Brain microvascular endothelial cell (primary cell): ENCODE measurements around the gene CBFA2T3.

Experiments used
- DNase-seq: peaks from one replicate; pipeline ENCODE4 v3.0.0-alpha.2; 2020
- H3K27ac ChIP-seq: fragments of 250-450 bp; sonication (Bioruptor Pico); 2 replicates; pipeline ENCODE4 v1.5.1; 2020; ENCODE audit warnings: mild to moderate bottlenecking, moderate library complexity
- H3K27me3 ChIP-seq: fragments of 250-450 bp; sonication (Bioruptor Pico); replicated peaks from 2 replicates; pipeline ENCODE4 v1.5.1; 2020; ENCODE audit warnings: mild to moderate bottlenecking
- H3K36me3 ChIP-seq: fragments of 250-450 bp; sonication (Bioruptor Pico); replicated peaks from 2 replicates; pipeline ENCODE4 v1.5.1; 2020; ENCODE audit warnings: mild to moderate bottlenecking
- H3K4me3 ChIP-seq: 2 replicates; pipeline ENCODE4 v1.5.1; 2011; ENCODE audit warnings: low read depth, mild to moderate bottlenecking, control low read depth, low read length, moderate library complexity
- in situ Hi-C: cut with HindIII; loops from 2 replicates; pipeline ENCODE4 v1.10.0; 2017; ENCODE audit warnings: low sequenced_read_pairs, low pct_ligation_motif_present
- TF ChIP-seq, protein P1 (sequence below): IDR thresholded peaks from 2 replicates; pipeline ENCODE4 v1.5.1; 2011; ENCODE audit warnings: low read depth, mild to moderate bottlenecking, moderate library complexity, low read length, control low read depth, inconsistent platforms; ENCODE audit errors: missing control alignments

Gene CBFA2T3

DNA sequence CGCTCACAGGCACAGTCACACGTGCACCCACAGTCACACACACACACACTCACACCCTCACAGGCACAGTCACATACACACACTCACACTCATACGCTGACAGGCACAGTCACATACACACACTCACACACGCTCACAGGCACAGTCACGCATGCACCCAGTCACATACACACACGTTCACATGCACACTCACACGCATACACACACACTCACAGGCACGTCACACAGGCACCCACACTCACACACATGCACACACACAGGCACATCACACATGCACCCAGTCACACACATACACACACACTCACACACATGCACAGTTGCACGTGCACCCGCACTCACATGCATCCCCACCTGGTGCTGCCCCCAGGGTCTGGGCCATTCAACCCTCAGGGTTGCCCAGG lies 46.1 kb upstream of the CBFA2T3 start:
- in situ Hi-C loops, result no loop called here
- H3K36me3 ChIP-seq, result no peaks in the 10 kb centered on the region
- no peak overlapping the region for H3K27ac ChIP-seq
- no peaks in the 10 kb centered on the region for H3K27me3 ChIP-seq
- no peak for DNase-seq
- TF ChIP-seq, protein P1, sequence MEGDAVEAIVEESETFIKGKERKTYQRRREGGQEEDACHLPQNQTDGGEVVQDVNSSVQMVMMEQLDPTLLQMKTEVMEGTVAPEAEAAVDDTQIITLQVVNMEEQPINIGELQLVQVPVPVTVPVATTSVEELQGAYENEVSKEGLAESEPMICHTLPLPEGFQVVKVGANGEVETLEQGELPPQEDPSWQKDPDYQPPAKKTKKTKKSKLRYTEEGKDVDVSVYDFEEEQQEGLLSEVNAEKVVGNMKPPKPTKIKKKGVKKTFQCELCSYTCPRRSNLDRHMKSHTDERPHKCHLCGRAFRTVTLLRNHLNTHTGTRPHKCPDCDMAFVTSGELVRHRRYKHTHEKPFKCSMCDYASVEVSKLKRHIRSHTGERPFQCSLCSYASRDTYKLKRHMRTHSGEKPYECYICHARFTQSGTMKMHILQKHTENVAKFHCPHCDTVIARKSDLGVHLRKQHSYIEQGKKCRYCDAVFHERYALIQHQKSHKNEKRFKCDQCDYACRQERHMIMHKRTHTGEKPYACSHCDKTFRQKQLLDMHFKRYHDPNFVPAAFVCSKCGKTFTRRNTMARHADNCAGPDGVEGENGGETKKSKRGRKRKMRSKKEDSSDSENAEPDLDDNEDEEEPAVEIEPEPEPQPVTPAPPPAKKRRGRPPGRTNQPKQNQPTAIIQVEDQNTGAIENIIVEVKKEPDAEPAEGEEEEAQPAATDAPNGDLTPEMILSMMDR, result no peak
- no peak overlapping the region for H3K4me3 ChIP-seq

DNA sequence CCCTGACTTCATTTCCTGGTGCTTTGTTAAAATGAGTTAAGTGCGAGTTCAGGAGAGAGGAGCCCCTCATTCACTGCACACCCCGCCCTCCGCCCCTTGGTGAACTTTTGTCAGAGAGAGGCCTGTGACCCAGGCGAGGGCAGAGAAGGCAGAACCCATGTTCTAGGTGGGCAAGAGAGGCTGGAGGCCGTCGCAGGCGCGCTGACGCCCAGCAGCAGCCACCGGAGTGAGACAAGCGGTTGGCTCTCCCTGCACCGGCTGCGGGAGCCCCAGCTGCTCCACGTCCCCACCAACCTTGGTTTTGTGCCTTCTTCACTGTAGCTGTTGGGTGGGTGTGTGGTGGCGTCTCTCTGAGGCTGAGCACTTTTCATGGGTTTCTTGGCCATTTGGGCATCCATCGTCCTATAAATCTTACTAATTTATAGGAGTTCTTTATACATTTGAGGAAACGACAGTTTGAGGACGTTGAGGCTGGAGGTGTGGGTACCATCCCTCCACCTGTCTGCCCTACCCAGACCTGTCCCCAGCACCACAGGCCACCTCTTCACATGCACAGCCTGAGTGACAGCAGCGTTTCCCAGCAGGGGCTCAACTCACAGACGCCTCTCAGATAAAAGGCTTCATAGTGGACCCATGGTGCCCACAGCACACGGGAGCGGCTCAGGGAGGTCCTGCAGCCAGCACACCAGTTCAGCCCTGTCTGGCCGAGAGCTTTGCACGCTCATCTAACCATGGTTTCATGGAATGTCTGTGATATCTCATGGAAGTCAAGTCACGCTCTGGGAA lies 45.2 kb upstream of the CBFA2T3 start:
- Histone ChIP-seq H3K36me3 (no peaks in the 10 kb centered on the region), H3K27me3 (no peaks in the 10 kb centered on the region), H3K4me3 (no peak overlapping the region), H3K27ac (no peak overlapping the region)
- TF ChIP-seq, protein P1, result no peak
- DNase-seq, result no peak
- in situ Hi-C loops, result no loop called here

DNA sequence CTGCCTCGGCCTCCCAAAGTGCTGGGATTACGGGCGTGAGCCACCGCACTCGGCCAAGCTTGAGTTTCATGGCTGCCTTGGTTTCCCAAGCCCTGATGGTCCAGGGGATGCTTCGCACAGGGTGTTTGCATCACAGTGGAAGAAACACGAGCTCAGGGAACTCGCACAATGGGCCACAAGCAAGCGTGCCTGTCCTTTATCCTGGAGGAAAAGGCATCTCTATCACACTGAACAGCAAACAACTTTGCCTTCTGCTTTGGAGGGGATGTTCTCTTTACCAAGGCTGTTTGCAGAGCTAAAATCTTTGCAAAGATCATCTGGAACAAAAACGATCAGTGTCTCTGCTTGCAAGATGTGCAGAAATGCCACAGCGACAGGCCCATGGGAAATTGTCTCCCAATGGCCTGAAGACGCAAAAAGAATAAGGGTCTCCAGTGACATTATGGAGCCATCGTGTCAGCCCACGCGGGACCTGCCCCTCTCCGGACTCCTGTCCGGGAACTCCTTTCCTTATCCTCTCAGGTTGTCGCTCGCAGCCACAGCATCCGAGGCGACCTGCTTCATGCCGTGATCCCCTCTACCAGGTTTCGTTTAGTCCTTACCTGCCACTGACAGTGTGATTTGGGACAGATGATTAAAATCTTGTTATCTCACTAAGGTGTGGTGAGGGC lies 44.1 kb upstream of the CBFA2T3 start:
- H3K27me3 ChIP-seq, result no peaks in the 10 kb centered on the region

DNA sequence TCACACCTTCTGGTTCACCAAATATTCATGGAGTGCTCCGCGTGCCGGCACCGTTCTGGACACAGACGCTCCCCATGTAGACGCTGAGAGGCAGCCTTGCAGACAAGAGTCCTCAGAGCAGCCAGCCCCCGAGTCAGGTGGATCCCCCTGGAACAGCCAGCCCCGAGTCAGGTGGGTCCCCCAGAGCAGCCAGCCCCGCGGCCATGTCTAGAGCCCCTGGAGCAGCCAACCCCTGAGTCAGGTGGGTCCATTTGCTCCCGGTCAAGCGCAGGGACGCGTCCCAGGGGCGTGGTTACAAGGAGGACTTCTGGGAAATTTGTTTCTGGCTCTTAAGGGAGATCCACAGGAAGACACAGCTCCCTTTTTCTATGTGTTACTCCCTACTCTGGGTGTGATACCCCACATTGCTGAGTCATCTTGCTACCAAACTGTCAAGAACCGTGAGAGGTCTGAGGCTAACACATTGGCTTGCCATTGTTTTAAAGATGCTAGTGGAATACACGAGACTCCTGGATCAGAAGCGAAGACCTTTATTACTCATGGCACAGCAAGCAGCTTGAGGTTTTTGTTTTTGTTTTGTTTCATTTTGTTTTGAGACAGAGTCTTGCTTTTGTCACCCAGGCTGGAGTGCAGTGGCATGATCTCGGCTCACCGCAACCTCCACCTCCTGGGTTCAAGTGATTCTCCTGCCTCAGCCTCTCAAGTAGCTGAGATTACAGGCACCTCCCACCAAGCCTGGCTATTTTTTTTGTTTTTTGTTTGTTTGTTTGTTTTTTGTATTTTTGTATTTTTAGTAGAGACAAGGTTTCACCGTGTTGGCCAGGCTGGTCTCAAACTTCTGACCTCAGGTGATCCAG lies 43.3 kb upstream of the CBFA2T3 start:
- H3K27ac ChIP-seq, result no peak overlapping the region
- no peak for DNase-seq
- no peak overlapping the region for H3K4me3 ChIP-seq
- H3K36me3 ChIP-seq, result no peaks in the 10 kb centered on the region
- H3K27me3 ChIP-seq, result no peaks in the 10 kb centered on the region
- TF ChIP-seq, protein P1, result no peak
- in situ Hi-C loops, result no loop called here

More for the DNA sequence above, 44.1 kb upstream of the CBFA2T3 start:
- DNase-seq, result no peak
- in situ Hi-C loops, result no loop called here
- TF ChIP-seq, protein P1, result no peak
- no peaks in the 10 kb centered on the region for H3K36me3 ChIP-seq
- H3K4me3 ChIP-seq, result no peak overlapping the region
- no peak overlapping the region for H3K27ac ChIP-seq

DNA sequence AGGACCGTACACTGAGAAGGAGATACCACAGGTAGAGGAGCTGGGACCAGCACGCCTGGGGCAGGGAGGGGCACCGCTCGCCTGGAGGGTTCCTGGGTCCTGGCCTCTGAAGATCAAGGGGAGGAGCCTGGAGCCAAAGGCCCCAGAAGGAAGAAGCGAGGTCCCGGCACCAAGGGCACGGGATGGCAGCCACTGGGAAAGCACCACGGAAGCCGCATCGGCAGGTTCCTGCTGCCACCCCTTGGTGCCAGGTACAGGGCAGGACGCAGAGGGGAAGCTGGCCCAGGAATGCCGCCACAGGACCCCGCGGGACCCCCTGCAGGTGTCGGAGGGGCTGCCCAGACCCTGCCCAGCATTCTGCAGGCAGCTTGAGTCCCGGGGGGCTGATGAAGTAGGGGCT lies 42.5 kb upstream of the CBFA2T3 start:
- no peaks in the 10 kb centered on the region for H3K27me3 ChIP-seq
- in situ Hi-C loops, result no loop called here

More for the DNA sequence above, 42.5 kb upstream of the CBFA2T3 start:
- H3K4me3 ChIP-seq, result no peak overlapping the region
- H3K36me3 ChIP-seq, result no peaks in the 10 kb centered on the region
- no peak for DNase-seq
- TF ChIP-seq, protein P1, result no peak
- no peak overlapping the region for H3K27ac ChIP-seq
